Measurements from ENCODE around the gene ZNF500.
A peak's percentile ranks its signal among the peaks of the same experiment; 100 is the strongest.

Gene ZNF500

DNA sequence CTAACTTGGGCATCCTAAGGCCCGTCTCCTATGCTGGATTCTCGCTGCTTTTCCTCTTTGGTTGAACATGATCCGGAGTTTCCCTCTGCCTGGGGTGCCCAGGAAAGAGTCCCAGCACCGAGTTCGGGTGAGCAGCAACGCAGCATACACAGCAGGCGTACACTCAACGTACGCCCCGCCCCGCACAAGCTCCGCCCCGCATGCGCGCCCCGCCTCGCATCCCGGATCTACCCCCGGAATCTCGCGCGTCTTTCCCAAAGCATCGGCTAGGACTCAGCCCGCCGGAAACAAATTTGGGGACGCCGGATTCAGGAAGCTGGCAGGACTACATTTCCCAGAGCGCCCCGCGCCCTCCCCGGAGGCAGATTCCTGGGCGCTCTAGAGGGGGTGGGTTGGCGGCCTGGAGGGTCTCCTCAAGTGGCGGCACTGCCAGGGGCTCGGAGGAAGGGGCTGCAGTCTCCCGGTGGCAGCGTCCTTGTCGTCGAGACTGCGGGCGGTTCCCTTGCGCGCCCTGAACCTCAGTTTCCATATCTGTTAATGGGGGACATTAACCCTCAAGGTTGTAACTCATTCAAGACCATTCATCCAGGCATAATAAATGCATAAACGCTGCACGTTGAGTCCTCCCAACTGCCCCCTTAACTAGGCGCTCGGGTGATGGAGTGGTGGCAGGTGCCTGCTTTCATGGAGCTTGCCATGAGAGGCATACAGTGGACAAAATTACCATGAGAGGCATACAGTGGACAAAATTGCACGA is 1.8 kb upstream of the ZNF500 start:
- H4K20me1 ChIP-seq (ENCODE audit: insufficient read depth, low read length): no peaks in the 10 kb centered on the region
- H3K9me2 ChIP-seq (ENCODE audit: low read depth, low read length): no peaks in the 10 kb centered on the region
- H3K4me1 ChIP-seq (ENCODE audit: insufficient read depth, low read length, severe bottlenecking): peaks cover 13% of the 10 kb centered on the region
- TF ChIP-seq, protein P1, sequence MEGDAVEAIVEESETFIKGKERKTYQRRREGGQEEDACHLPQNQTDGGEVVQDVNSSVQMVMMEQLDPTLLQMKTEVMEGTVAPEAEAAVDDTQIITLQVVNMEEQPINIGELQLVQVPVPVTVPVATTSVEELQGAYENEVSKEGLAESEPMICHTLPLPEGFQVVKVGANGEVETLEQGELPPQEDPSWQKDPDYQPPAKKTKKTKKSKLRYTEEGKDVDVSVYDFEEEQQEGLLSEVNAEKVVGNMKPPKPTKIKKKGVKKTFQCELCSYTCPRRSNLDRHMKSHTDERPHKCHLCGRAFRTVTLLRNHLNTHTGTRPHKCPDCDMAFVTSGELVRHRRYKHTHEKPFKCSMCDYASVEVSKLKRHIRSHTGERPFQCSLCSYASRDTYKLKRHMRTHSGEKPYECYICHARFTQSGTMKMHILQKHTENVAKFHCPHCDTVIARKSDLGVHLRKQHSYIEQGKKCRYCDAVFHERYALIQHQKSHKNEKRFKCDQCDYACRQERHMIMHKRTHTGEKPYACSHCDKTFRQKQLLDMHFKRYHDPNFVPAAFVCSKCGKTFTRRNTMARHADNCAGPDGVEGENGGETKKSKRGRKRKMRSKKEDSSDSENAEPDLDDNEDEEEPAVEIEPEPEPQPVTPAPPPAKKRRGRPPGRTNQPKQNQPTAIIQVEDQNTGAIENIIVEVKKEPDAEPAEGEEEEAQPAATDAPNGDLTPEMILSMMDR (IDR thresholded peaks at IDR 0.05; ENCODE audit: low read length): no peak
- no peak for TF ChIP-seq EZH2 (IDR thresholded peaks at IDR 0.05; ENCODE audit: borderline replicate concordance, low read length)
- H3K9me3 ChIP-seq (ENCODE audit: low read length): no peaks in the 10 kb centered on the region
- H3K4me2 ChIP-seq (ENCODE audit: low read length): peak overlapping the region; percentile 70
- H3K36me3 ChIP-seq (ENCODE audit: insufficient read depth, low read length): peaks cover 5% of the 10 kb centered on the region; the same call in 1 of the 2 replicates
- H3F3A ChIP-seq (ENCODE audit: insufficient read depth, low read length): peaks cover 9% of the 10 kb centered on the region; the same call in 1 of the 2 replicates
- no peak overlapping the region for H3K27ac ChIP-seq (ENCODE audit: low read depth, low read length, poor library complexity, severe bottlenecking)
- no peaks in the 10 kb centered on the region for H3K79me2 ChIP-seq (ENCODE audit: insufficient read depth, low read length)
- peak overlapping the region; percentile 55 for H3K9ac ChIP-seq (ENCODE audit: low read length)
- H3K4me3 ChIP-seq (ENCODE audit: low read depth, low read length, poor library complexity, severe bottlenecking): peak overlapping the region; percentile 86
- no peaks in the 10 kb centered on the region for H3K27me3 ChIP-seq (ENCODE audit: insufficient read depth, low read length)
- peak overlapping the region; percentile 51; the same call in 1 of the 2 replicates for H2AFZ ChIP-seq (ENCODE audit: low read length)

DNA sequence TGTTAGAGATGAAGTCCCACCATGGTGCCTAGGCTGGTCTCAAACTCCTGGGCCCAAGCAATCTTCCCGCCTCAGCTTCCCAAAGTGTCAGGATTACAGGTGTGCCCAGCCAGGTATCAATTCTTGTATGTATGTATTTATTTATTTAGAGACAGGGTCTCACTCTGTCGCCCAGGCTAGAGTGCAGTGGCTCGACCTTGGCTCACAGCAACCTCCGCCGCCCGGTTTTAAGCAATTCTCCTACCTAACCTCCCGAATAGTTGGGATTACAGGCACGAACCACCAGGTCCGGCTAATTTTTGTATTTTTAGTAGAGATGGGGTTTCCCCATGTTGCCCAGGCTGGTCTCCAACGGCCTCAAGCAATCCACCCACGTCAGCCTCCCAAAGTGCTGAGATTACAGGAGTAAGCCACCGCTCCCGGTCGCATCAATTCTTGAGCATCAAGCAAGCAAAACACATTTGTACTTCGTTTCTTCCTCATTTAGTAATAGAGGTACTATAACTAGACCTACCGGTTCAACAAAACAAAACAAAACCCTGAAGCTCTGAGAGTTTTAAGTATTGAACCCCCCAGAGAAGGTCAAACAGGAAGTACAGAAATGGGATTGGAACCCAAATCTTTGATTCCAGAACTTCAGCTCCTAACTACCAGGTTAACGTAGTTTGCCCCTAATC is 1.0 kb upstream of the ZNF500 start:
- Histone ChIP-seq H3K4me1 (ENCODE audit: insufficient read depth, low read length, severe bottlenecking) (peaks cover 13% of the 10 kb centered on the region), H2AFZ (ENCODE audit: low read length) (no peak overlapping the region), H3K36me3 (ENCODE audit: insufficient read depth, low read length) (peaks cover 10% of the 10 kb centered on the region; the same call in 1 of the 2 replicates), H4K20me1 (ENCODE audit: insufficient read depth, low read length) (no peaks in the 10 kb centered on the region), H3K79me2 (ENCODE audit: insufficient read depth, low read length) (no peaks in the 10 kb centered on the region), H3K9ac (ENCODE audit: low read length) (peak overlapping the region; percentile 55), H3K4me2 (ENCODE audit: low read length) (peak overlapping the region; percentile 70), H3K9me3 (ENCODE audit: low read length) (no peaks in the 10 kb centered on the region), H3K4me3 (ENCODE audit: low read depth, low read length, poor library complexity, severe bottlenecking) (peak overlapping the region; percentile 86), H3F3A (ENCODE audit: insufficient read depth, low read length) (peaks cover 9% of the 10 kb centered on the region; the same call in 1 of the 2 replicates), H3K27me3 (ENCODE audit: insufficient read depth, low read length) (no peaks in the 10 kb centered on the region), H3K27ac (ENCODE audit: low read depth, low read length, poor library complexity, severe bottlenecking) (no peak overlapping the region), H3K9me2 (ENCODE audit: low read depth, low read length) (no peaks in the 10 kb centered on the region)
- TF ChIP-seq, protein P1 (IDR thresholded peaks at IDR 0.05; ENCODE audit: low read length): no peak
- no peak for TF ChIP-seq EZH2 (IDR thresholded peaks at IDR 0.05; ENCODE audit: borderline replicate concordance, low read length)

DNA sequence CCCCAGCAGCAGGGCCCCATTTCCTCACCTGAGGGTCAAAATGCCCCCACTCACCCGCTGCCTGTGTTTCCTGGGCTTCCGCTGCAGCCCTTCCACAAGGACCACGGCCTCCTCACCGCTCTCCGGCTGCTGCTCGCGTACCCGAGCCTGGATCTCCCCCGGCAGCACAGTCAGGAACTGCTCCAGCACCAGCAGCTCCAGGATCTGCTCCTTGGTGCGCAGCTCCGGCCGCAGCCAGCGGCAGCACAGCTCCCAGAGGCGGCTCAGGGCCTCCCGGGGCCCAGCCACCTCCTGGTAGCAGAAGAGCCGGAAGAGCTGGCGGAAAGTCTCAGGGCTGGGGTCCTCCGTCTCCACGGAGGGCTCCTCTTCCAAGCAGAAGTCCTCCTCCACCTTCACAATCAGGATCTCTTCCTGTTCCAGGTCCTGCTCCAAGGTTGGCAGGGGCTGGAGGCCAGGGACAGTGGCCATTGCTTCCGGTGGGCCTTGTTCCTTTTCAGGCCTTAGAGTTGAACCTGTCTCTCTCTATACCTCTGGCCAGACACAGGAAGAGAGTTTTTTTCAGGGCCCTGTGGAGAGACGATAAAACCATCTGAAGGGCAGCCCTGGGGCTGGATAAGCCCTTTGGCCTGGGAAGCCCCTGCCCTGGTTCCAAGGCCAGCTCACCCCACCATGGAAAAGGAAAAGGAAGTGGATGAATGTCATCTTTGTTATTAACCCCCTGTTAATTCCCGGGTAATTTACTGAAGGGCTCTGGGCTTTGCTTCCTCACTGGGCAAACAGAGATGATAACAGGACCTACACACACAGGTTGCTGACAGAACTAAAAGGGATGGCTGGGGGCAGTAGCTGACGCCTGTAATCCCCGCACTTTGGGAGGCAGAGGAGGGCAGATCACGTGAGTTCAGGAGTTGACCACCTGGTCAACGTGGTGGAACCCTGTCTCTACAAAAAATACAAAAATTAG is 1.2 kb downstream of the ZNF500 start:
- Histone ChIP-seq H3K27ac (ENCODE audit: low read depth, low read length, poor library complexity, severe bottlenecking) (no peak overlapping the region), H3K4me1 (ENCODE audit: insufficient read depth, low read length, severe bottlenecking) (peaks cover 13% of the 10 kb centered on the region), H3K36me3 (ENCODE audit: insufficient read depth, low read length) (peaks cover 25% of the 10 kb centered on the region), H3K4me3 (ENCODE audit: low read depth, low read length, poor library complexity, severe bottlenecking) (peak overlapping the region; percentile 86), H3K9me3 (ENCODE audit: low read length) (no peaks in the 10 kb centered on the region), H3K9me2 (ENCODE audit: low read depth, low read length) (no peaks in the 10 kb centered on the region), H3F3A (ENCODE audit: insufficient read depth, low read length) (peaks cover 9% of the 10 kb centered on the region; the same call in 1 of the 2 replicates), H3K27me3 (ENCODE audit: insufficient read depth, low read length) (no peaks in the 10 kb centered on the region), H4K20me1 (ENCODE audit: insufficient read depth, low read length) (no peaks in the 10 kb centered on the region), H2AFZ (ENCODE audit: low read length) (no peak overlapping the region), H3K79me2 (ENCODE audit: insufficient read depth, low read length) (no peaks in the 10 kb centered on the region), H3K4me2 (ENCODE audit: low read length) (peak overlapping the region; percentile 81), H3K9ac (ENCODE audit: low read length) (peak overlapping the region; percentile 85)
- TF ChIP-seq EZH2 (IDR thresholded peaks at IDR 0.05; ENCODE audit: borderline replicate concordance, low read length): no peak
- TF ChIP-seq, protein P1 (IDR thresholded peaks at IDR 0.05; ENCODE audit: low read length): no peak
